ENCODE results near the gene WDR62. TPM values are rescaled to one million over a fixed set of nuclear protein-coding genes. Genes with fewer than 3 reads are reported as not detected.

Gene WDR62
- total and polyA plus RNA-seq, 7 donors, result 0.81 to 7.2 (median 2.6) TPM

- TF ChIP-seq, protein P1, sequence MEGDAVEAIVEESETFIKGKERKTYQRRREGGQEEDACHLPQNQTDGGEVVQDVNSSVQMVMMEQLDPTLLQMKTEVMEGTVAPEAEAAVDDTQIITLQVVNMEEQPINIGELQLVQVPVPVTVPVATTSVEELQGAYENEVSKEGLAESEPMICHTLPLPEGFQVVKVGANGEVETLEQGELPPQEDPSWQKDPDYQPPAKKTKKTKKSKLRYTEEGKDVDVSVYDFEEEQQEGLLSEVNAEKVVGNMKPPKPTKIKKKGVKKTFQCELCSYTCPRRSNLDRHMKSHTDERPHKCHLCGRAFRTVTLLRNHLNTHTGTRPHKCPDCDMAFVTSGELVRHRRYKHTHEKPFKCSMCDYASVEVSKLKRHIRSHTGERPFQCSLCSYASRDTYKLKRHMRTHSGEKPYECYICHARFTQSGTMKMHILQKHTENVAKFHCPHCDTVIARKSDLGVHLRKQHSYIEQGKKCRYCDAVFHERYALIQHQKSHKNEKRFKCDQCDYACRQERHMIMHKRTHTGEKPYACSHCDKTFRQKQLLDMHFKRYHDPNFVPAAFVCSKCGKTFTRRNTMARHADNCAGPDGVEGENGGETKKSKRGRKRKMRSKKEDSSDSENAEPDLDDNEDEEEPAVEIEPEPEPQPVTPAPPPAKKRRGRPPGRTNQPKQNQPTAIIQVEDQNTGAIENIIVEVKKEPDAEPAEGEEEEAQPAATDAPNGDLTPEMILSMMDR (IDR thresholded peaks at IDR 0.05), result no peak
- H3K4me1 ChIP-seq, result no peaks in the 10 kb centered on the region
- H3K27me3 ChIP-seq (ENCODE audit: insufficient read depth in 3 of 3, low read length in 2 of 3), result no peaks in the 10 kb centered on the region
- 87 to 96% (median 92%) methylated on average over 5 of the region's 5 CpGs for WGBS, 3 donors
- no peaks in the 10 kb centered on the region for H3K36me3 ChIP-seq (ENCODE audit: insufficient read depth in 1 of 2, low read depth in 1 of 2)
- no peak overlapping the region for H3K27ac ChIP-seq
- H3K9me3 ChIP-seq, result no peaks in the 10 kb centered on the region
- no peak for DNase-seq
- no peak overlapping the region for H3K4me3 ChIP-seq
- intact Hi-C loops (cut with DNase I), result no loop called here
- ATAC-seq, result no peak
Observed at GRCh38 chr19:36046443-36047050, 8.2 kb upstream of the WDR62 start.

DNA sequence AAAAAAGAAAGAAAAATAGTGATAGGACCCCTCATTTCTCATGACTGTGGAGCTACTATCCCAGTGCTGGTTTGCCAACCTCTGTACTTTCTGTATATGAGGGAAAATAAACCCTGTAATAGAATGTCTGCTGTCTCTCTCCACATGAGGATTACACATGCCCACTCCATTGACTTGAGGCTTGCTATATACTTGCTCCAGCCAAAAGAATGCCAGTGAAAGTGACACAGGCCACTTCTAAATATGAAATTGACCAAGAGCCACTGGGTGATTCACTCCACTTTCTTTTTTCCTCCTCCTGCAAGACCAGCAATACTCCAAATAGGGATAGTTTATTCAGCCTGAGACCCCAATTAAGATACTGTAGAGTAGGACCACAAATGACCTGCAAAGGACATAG lies 6.9 kb upstream of the WDR62 start:
- H3K4me1 ChIP-seq, result no peaks in the 10 kb centered on the region
- no peak overlapping the region for H3K4me3 ChIP-seq
- H3K9me3 ChIP-seq, result no peaks in the 10 kb centered on the region
- no peak for ATAC-seq
- H3K36me3 ChIP-seq (ENCODE audit: insufficient read depth in 1 of 2, low read depth in 1 of 2), result no peaks in the 10 kb centered on the region
- H3K27ac ChIP-seq, result no peak overlapping the region
- TF ChIP-seq, protein P1 (IDR thresholded peaks at IDR 0.05), result no peak
- intact Hi-C loops (cut with DNase I), result no loop called here
- no peaks in the 10 kb centered on the region for H3K27me3 ChIP-seq (ENCODE audit: insufficient read depth in 3 of 3, low read length in 2 of 3)
- DNase-seq, result no peak

DNA sequence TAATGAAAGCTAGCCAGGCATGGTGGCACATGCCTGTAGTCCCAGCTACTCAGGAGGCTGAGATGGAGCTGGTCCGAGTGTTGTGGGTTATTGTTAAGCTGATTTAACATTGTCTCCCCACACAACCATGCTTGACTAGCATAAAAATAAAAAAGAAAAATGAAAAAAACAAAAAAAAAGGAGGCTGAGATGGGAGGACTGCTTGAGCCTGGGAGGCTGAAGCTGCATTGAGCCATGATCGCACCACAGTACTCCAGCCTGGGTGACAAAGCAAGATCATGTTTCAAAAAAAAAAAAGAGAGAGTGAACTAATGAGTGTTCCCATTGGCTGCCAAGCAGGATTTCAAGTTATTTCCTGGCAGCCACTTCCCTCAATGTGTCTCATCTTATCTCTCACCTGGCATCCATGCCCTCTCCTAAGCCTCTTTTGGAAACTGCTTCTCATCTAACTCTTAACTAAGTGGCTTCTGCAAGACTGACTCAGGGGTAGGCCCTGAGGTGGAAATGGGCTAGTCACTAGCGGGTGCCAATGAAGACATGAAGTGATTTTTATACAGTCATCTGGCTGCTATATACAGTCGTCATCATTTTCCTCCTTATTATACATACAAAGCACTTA lies 5.5 kb upstream of the WDR62 start:
- TF ChIP-seq, protein P1 (IDR thresholded peaks at IDR 0.05), result no peak
- 79 to 85% (median 82%) methylated on average over 4 of the region's 4 CpGs for WGBS, 3 donors
- no peak overlapping the region for H3K4me3 ChIP-seq
- H3K4me1 ChIP-seq, result no peaks in the 10 kb centered on the region
- DNase-seq, result no peak
- no peaks in the 10 kb centered on the region for H3K9me3 ChIP-seq
- no peaks in the 10 kb centered on the region for H3K36me3 ChIP-seq (ENCODE audit: insufficient read depth in 1 of 2, low read depth in 1 of 2)
- no peak overlapping the region for H3K27ac ChIP-seq
- intact Hi-C loops (cut with DNase I), result no loop called here
- no peaks in the 10 kb centered on the region for H3K27me3 ChIP-seq (ENCODE audit: insufficient read depth in 3 of 3, low read length in 2 of 3)
- ATAC-seq, result peak in 1 of 4 donors; percentile 28

DNA sequence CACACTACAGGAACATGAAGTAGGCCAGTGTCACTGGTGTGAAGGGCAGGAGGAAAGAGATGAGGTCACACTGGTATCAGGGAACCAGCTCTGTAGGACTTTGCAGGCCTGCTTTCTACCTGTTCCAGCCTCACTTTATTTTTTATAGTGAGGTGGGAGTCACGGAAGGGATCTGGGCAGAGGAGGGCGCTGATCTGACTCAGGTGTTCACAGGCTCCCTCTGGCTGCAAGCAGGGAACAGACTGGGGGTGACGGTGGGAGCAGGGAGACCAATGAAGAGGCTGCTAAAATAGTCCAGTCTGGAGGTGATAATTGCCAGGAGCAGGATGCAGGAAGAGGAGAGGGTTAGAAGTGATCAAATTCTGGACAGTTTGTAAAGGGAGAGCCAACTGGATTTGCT lies 3.5 kb upstream of the WDR62 start:
- no peaks in the 10 kb centered on the region for H3K9me3 ChIP-seq
- H3K36me3 ChIP-seq (ENCODE audit: insufficient read depth in 1 of 2, low read depth in 1 of 2), result no peaks in the 10 kb centered on the region
- H3K27ac ChIP-seq, result no peak overlapping the region
- WGBS, 3 donors, result 63 to 73% (median 67%) methylated on average over 3 of the region's 3 CpGs
- no peaks in the 10 kb centered on the region for H3K27me3 ChIP-seq (ENCODE audit: insufficient read depth in 3 of 3, low read length in 2 of 3)
- intact Hi-C loops (cut with DNase I), result loop anchor here in 1 of 2 donors (5.0 kb wide), 1 partner anchor 34 kb away; no protein-coding TSS in a partner anchor
- H3K4me1 ChIP-seq, result peaks cover 10% of the 10 kb centered on the region
- H3K4me3 ChIP-seq, result no peak overlapping the region
- TF ChIP-seq, protein P1 (IDR thresholded peaks at IDR 0.05), result no peak
- ATAC-seq, result no peak
- no peak for DNase-seq

Measured in psoas muscle (tissue), 8 donors.